Measurements from ENCODE around the gene GUCY2D.
"Not testable (repeated sequence)": the region's sequence is repeated elsewhere in the genome, so short reads cannot be mapped to it uniquely, and the experiment has no call there.

Gene GUCY2D
- long read RNA-seq: 0 reads

GRCh38 chr17:8001976-8002720 lies at the start of gene GUCY2D:
TSS of gene GUCY2D (plus strand) at chr17:8002615. CDS start at chr17:8003048, 433 bp downstream.
- peak within 1 kb of the TSS; percentile 10; the same call in 1 of the 2 replicates for H3K4me3 ChIP-seq (replicated peaks; ENCODE audit: insufficient read depth, low read length)

GRCh38 chr17:7953266-7953665 lies 49.1 kb upstream of the GUCY2D start:
- H3K27me3 ChIP-seq (ENCODE audit: insufficient read depth, poor library complexity, severe bottlenecking); H3K27ac ChIP-seq (replicated peaks); DNase-seq (ENCODE audit: low read depth in 1 of 2, low spot score in 1 of 2); H3K4me3 ChIP-seq (replicated peaks; ENCODE audit: insufficient read depth, low read length): not testable (repeated sequence)

More at GRCh38 chr17:8001976-8002720, at the start of gene GUCY2D:
- H3K27ac ChIP-seq (replicated peaks): peak within 1 kb of the TSS; percentile 50; the same call in 1 of the 2 replicates
- TF ChIP-seq POLR2AphosphoS5 (IDR thresholded peaks at IDR 0.05; ENCODE audit: low read depth) (0 out of 2 replicates have a peak, but pooled peaks have one; percentile 18), CTCF (IDR thresholded peaks at IDR 0.05; ENCODE audit: insufficient read depth, low read length) (no peak), SPI1 (IDR thresholded peaks at IDR 0.05; ENCODE audit: borderline replicate concordance, low read depth) (peak; percentile 47; the same call in 1 of the 2 replicates)
- no peaks in the 10 kb centered on the region for H3K27me3 ChIP-seq (ENCODE audit: insufficient read depth, poor library complexity, severe bottlenecking)
- DNase-seq (ENCODE audit: low read depth in 1 of 2, low spot score in 1 of 2): peak; percentile 40 to 61

GRCh38 chr17:7955414-7956227 lies 46.8 kb upstream of the GUCY2D start:
- TF ChIP-seq CTCF (IDR thresholded peaks at IDR 0.05; ENCODE audit: insufficient read depth, low read length) (no peak), SPI1 (IDR thresholded peaks at IDR 0.05; ENCODE audit: borderline replicate concordance, low read depth) (no peak), POLR2AphosphoS5 (IDR thresholded peaks at IDR 0.05; ENCODE audit: low read depth) (no peak), GABPA (IDR thresholded peaks at IDR 0.05; ENCODE audit: low read depth) (no peak), REST (IDR thresholded peaks at IDR 0.05; ENCODE audit: insufficient replicate concordance, low read depth) (no peak)
- no peaks in the 10 kb centered on the region for H3K27me3 ChIP-seq (ENCODE audit: insufficient read depth, poor library complexity, severe bottlenecking)
- no peak for DNase-seq (ENCODE audit: low read depth in 1 of 2, low spot score in 1 of 2)
- H3K27ac ChIP-seq (replicated peaks): no peak overlapping the region
- no peak overlapping the region for H3K4me3 ChIP-seq (replicated peaks; ENCODE audit: insufficient read depth, low read length)

- TF ChIP-seq POLR2AphosphoS5 (IDR thresholded peaks at IDR 0.05; ENCODE audit: low read depth) (no peak), CTCF (IDR thresholded peaks at IDR 0.05; ENCODE audit: insufficient read depth, low read length) (no peak), REST (IDR thresholded peaks at IDR 0.05; ENCODE audit: insufficient replicate concordance, low read depth) (no peak), SPI1 (IDR thresholded peaks at IDR 0.05; ENCODE audit: borderline replicate concordance, low read depth) (no peak), GABPA (IDR thresholded peaks at IDR 0.05; ENCODE audit: low read depth) (no peak)
- Histone ChIP-seq H3K27ac (replicated peaks) (no peak overlapping the region), H3K27me3 (ENCODE audit: insufficient read depth, poor library complexity, severe bottlenecking) (no peaks in the 10 kb centered on the region), H3K4me3 (replicated peaks; ENCODE audit: insufficient read depth, low read length) (no peak overlapping the region)
- DNase-seq (ENCODE audit: low read depth in 1 of 2, low spot score in 1 of 2): no peak
These were observed 46.0 kb upstream of the GUCY2D start for GRCh38 chr17:7956228-7956965.
